Stimulated activated CD8-positive, alpha-beta memory T cell treated with anti-CD3 and anti-CD28 coated beads, Interleukin-12 subunit alpha, Interleukin-12 subunit beta, amount 100 ng/mL, for 24 hours (primary cell): ENCODE data around the gene RSAD1.

Source experiments
- DNase-seq: peaks from one replicate; pipeline ENCODE4 v3.0.0-alpha.2; 2020; ENCODE audit errors: extremely low read depth

RSAD1 gene

GRCh38 chr17:50519141-50519834 lies 40.6 kb downstream of the RSAD1 start:
- no peak for DNase-seq

GRCh38 chr17:50520483-50520882 lies 41.8 kb downstream of the RSAD1 start:
- no peak for DNase-seq

GRCh38 chr17:50521514-50521913 lies 42.9 kb downstream of the RSAD1 start:
- no peak for DNase-seq

GRCh38 chr17:50522766-50523165 lies 44.1 kb downstream of the RSAD1 start:
- DNase-seq, result no peak

GRCh38 chr17:50523208-50523607 lies 44.5 kb downstream of the RSAD1 start:
- no peak for DNase-seq

- DNase-seq, result no peak
Observed at GRCh38 chr17:50524838-50525237, 46.2 kb downstream of the RSAD1 start.

- no peak for DNase-seq
Observed at GRCh38 chr17:50527155-50527762, 48.6 kb downstream of the RSAD1 start.

GRCh38 chr17:50527949-50528474 lies 49.4 kb downstream of the RSAD1 start:
- no peak for DNase-seq

- no peak for DNase-seq
Observed at GRCh38 chr17:50529849-50530248, 51.2 kb downstream of the RSAD1 start.

GRCh38 chr17:50531428-50532025 lies 52.9 kb downstream of the RSAD1 start:
- DNase-seq, result no peak

GRCh38 chr17:50532452-50533024 lies 53.9 kb downstream of the RSAD1 start, which contains the start of gene EPN3:
Gene EPN3 (plus strand): TSS chr17:50532735. CDS start chr17:50536557, 3,822 bp downstream.
- no peak for DNase-seq

- no peak for DNase-seq
Observed at GRCh38 chr17:50533185-50533584, 54.5 kb downstream of the RSAD1 start.

- DNase-seq, result no peak
Observed at GRCh38 chr17:50533720-50534148, 55.1 kb downstream of the RSAD1 start.

- no peak for DNase-seq
Observed at GRCh38 chr17:50534222-50534978, 55.7 kb downstream of the RSAD1 start.

- no peak for DNase-seq
Observed at GRCh38 chr17:50534979-50535326, 56.3 kb downstream of the RSAD1 start.

GRCh38 chr17:50535407-50535806 lies 56.7 kb downstream of the RSAD1 start:
- no peak for DNase-seq
